HFFc6 (cell line): ENCODE data around the gene ITFG1. TPM values are rescaled to one million over a fixed set of nuclear protein-coding genes. Genes with fewer than 3 reads are reported as not detected.
"Not testable (repeated sequence)": the region's sequence is repeated elsewhere in the genome, so short reads cannot be mapped to it uniquely, and the experiment has no call there.

Experiments
- DNase-seq: peaks from one replicate; pipeline ENCODE4 v3.0.0-alpha.2; 2018
- H3K27ac Mint-ChIP-seq: 2 replicates; pipeline ENCODE4 v1.8.0; 2020; ENCODE audit warnings: mild to moderate bottlenecking, mixed read lengths
- H3K27me3 Mint-ChIP-seq: 2 replicates; pipeline ENCODE4 v1.8.0; 2021; ENCODE audit warnings: mild to moderate bottlenecking, moderate library complexity, mixed read lengths; ENCODE audit not compliant: insufficient read depth
- H3K36me3 Mint-ChIP-seq: 2 replicates; pipeline ENCODE4 v1.8.0; 2021; ENCODE audit warnings: low read depth, mixed read lengths
- H3K4me1 Mint-ChIP-seq: 2 replicates; pipeline ENCODE4 v1.8.0; 2020; ENCODE audit warnings: low read depth, mixed read lengths
- H3K4me3 Mint-ChIP-seq: 2 replicates; pipeline ENCODE4 v1.8.0; 2020; ENCODE audit warnings: mild to moderate bottlenecking, moderate library complexity, mixed read lengths
- H3K9me3 Mint-ChIP-seq: 2 replicates; pipeline ENCODE4 v1.8.0; 2020; ENCODE audit warnings: mild to moderate bottlenecking, mixed read lengths
- total RNA-seq, 6 experiments: library from RNA; stranded (reverse); fragmentation: NEBNext Ultra II Directional; extraction: Animal tissue kit (Norgen Biotek cat#: 25700); gene quantifications; 2 replicates in 1 of 6; 3 replicates in 5 of 6; pipeline ENCODE4 v1.2.3, GENCODE V29; 2021
- TF ChIP-seq, protein P1 (sequence below): fragments of 200-600 bp; sonication (generic); IDR thresholded peaks from 2 replicates; pipeline ENCODE4 v1.5.0; 2021; ENCODE audit warnings: antibody characterized with exemption, mild to moderate bottlenecking

The ITFG1 gene
- total RNA-seq, 6 experiments from 2014 or later = 65.4 to 96.9 (median 79.4) TPM

- TF ChIP-seq, protein P1, sequence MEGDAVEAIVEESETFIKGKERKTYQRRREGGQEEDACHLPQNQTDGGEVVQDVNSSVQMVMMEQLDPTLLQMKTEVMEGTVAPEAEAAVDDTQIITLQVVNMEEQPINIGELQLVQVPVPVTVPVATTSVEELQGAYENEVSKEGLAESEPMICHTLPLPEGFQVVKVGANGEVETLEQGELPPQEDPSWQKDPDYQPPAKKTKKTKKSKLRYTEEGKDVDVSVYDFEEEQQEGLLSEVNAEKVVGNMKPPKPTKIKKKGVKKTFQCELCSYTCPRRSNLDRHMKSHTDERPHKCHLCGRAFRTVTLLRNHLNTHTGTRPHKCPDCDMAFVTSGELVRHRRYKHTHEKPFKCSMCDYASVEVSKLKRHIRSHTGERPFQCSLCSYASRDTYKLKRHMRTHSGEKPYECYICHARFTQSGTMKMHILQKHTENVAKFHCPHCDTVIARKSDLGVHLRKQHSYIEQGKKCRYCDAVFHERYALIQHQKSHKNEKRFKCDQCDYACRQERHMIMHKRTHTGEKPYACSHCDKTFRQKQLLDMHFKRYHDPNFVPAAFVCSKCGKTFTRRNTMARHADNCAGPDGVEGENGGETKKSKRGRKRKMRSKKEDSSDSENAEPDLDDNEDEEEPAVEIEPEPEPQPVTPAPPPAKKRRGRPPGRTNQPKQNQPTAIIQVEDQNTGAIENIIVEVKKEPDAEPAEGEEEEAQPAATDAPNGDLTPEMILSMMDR = no peak
- Mint-ChIP-seq H3K27me3 (no peaks in the 10 kb centered on the region; the same call in 1 of the 2 replicates), H3K4me1 (no peaks in the 10 kb centered on the region), H3K4me3 (no peak overlapping the region), H3K9me3 (0 out of 2 replicates have a peak, but pooled peaks cover 3% of the 10 kb centered on the region), H3K27ac (no peak overlapping the region), H3K36me3 (peaks cover 24% of the 10 kb centered on the region)
- no peak for DNase-seq
Observed at GRCh38 chr16:47156680-47157215, 304.1 kb downstream of the ITFG1 start.

DNA sequence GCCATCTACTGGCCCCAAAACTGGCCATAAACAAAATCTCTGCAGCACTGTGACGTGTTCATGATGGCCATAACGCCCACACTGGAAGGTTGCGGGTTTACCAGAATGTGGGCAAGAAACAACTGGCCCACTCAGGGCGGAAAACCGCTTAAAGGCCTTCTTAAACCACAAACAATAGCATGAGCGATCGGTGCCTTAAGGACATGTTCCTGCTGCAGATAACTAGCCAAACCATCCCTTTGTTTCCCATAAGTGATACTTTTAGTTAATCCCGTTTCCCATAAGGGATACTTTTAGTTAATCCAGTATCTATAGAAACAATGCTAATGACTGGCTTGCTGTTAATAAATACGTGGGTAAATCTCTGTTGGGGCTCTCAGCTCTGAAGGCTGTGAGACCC, 308.4 kb downstream of the ITFG1 start:
- H3K4me3 Mint-ChIP-seq, H3K27ac Mint-ChIP-seq, H3K9me3 Mint-ChIP-seq, H3K27me3 Mint-ChIP-seq, H3K4me1 Mint-ChIP-seq, DNase-seq: not testable (repeated sequence)
- peaks cover 31% of the 10 kb centered on the region for H3K36me3 Mint-ChIP-seq

GRCh38 chr16:47150067-47150466, 310.8 kb downstream of the ITFG1 start:
- Mint-ChIP-seq H3K4me3 (no peak overlapping the region), H3K27me3 (peaks cover 3% of the 10 kb centered on the region; the same call in 1 of the 2 replicates), H3K4me1 (no peaks in the 10 kb centered on the region), H3K27ac (no peak overlapping the region), H3K9me3 (0 out of 2 replicates have a peak, but pooled peaks cover 3% of the 10 kb centered on the region), H3K36me3 (peaks cover 25% of the 10 kb centered on the region)
- DNase-seq = no peak
- TF ChIP-seq, protein P1 = no peak

- H3K9me3 Mint-ChIP-seq = no peaks in the 10 kb centered on the region
- H3K36me3 Mint-ChIP-seq = no peaks in the 10 kb centered on the region
- DNase-seq = no peak
- TF ChIP-seq, protein P1 = no peak
- H3K27me3 Mint-ChIP-seq = peaks cover 3% of the 10 kb centered on the region; the same call in 1 of the 2 replicates
- no peak overlapping the region for H3K27ac Mint-ChIP-seq
- H3K4me1 Mint-ChIP-seq = peaks cover 18% of the 10 kb centered on the region
- peak overlapping the region; percentile 81 for H3K4me3 Mint-ChIP-seq
Observed at GRCh38 chr16:47144559-47144877, 316.3 kb downstream of the ITFG1 start.

GRCh38 chr16:47143677-47144558, 316.9 kb downstream of the ITFG1 start, which contains the start of gene NETO2:
TSS of gene NETO2 (minus strand) at chr16:47143945. CDS start at chr16:47143612, 333 bp downstream.
- peaks cover 24% of the 10 kb centered on the region for H3K4me1 Mint-ChIP-seq
- peak; percentile 7 for DNase-seq
- H3K27me3 Mint-ChIP-seq = peaks cover 3% of the 10 kb centered on the region; the same call in 1 of the 2 replicates
- TF ChIP-seq, protein P1 = peak; percentile 66
- H3K9me3 Mint-ChIP-seq = no peaks in the 10 kb centered on the region
- H3K27ac Mint-ChIP-seq = no peak within 1 kb of the TSS
- peak within 1 kb of the TSS; percentile 90 for H3K4me3 Mint-ChIP-seq
- no peaks in the 10 kb centered on the region for H3K36me3 Mint-ChIP-seq
